Stimulated activated effector memory CD8-positive, alpha-beta T cell treated with anti-CD3 and anti-CD28 coated beads, Interleukin-12 subunit alpha, Interleukin-12 subunit beta, amount 100 ng/mL, for 72 hours (primary cell): Measurements from ENCODE around the gene CARD8.
"Not testable (repeated sequence)": the region's sequence is repeated elsewhere in the genome, so short reads cannot be mapped to it uniquely, and the experiment has no call there.

Source experiments
- ATAC-seq: fragments of 150-1000 bp; cut with Tn5 transposase; 2 replicates; pipeline ENCODE4 v1.10.0; 2021
- DNase-seq, 2 donors: peaks; one replicate each; pipeline ENCODE4 v3.0.0; 2021 to 2022; ENCODE audit warnings: low spot score in 2 of 2
- H3K27ac Mint-ChIP-seq: one replicate; pipeline ENCODE4 v1.8.0; 2022; ENCODE audit warnings: mild to moderate bottlenecking, mixed read lengths
- H3K36me3 Mint-ChIP-seq: one replicate; pipeline ENCODE4 v1.8.0; 2022; ENCODE audit warnings: mild to moderate bottlenecking, mixed read lengths
- H3K4me1 Mint-ChIP-seq: one replicate; pipeline ENCODE4 v1.8.0; 2022; ENCODE audit warnings: mixed read lengths
- H3K4me3 Mint-ChIP-seq: one replicate; pipeline ENCODE4 v1.8.0; 2022; ENCODE audit warnings: mild to moderate bottlenecking, mixed read lengths
- H3K9me3 Mint-ChIP-seq: one replicate; pipeline ENCODE4 v1.8.0; 2022; ENCODE audit warnings: mixed read lengths

CARD8 gene

DNA sequence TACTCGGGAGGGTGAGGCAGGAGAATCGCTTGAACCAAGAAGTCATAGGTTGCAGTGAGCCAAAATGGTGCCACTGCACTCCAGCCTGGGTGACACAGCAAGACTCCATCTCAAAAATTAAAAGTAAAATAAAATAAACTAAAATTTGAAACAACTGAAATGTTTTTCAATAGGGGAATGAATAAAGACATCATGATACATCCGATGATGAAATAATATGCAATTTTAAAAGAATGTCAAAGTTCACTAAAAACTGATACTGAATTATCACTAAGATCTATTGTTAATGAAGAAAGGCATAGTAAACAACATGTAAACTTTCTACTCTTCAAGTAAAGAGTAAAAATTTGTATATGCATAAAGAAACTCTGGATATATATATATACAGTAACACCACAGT is 8.5 kb downstream of the CARD8 start:
- H3K27ac Mint-ChIP-seq = no peak overlapping the region
- no peak for DNase-seq

DNA sequence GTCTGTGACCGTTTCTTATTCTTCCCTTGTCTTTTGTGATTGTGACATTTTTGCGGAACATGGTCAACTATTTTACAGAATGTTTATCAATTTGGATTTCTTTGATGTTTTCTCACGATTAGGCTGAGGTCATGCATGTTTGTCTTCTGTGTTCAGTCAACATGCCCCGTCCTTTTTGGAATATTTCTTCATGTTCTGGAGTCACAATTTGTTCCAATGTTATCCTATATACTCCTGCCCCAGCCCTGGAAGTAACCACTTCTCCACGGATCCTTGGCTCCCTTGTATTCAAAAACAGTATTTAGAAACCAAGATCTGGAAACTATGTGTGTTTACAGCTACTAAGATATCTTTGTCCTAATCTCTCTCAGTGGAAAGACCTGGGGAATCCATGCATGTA is 9.6 kb downstream of the CARD8 start:
- Mint-ChIP-seq H3K9me3 (no peaks in the 10 kb centered on the region), H3K27ac (peak overlapping the region; percentile 33), H3K36me3 (peaks cover 78% of the 10 kb centered on the region), H3K4me3 (peak overlapping the region; percentile 14), H3K4me1 (peaks cover 57% of the 10 kb centered on the region)
- DNase-seq (no peak), ATAC-seq (no peak)

More for the DNA sequence above, 8.5 kb downstream of the CARD8 start:
- H3K9me3 Mint-ChIP-seq = no peaks in the 10 kb centered on the region
- ATAC-seq = no peak
- peak overlapping the region; percentile 14 for H3K4me3 Mint-ChIP-seq
- peaks cover 67% of the 10 kb centered on the region for H3K36me3 Mint-ChIP-seq
- peaks cover 58% of the 10 kb centered on the region for H3K4me1 Mint-ChIP-seq

DNA sequence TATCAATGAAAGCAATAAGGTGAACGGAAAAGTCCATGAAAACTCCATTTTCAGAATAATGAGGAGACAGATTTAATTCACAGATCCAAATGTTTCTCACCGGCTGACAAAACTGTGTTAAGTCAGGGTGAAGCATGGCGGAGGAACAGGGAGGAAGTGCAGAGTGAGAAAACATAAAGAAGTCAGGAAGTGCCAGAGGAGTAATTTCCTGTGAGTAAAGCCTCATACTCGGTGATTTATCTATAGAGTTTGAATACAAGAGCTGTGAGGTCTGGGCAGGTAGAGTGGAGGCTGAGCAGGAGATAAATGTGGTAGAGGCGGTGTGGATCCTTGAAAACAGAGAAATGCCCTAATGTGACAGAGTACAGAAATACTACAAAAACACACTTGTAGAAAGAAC is 11.4 kb downstream of the CARD8 start:
- peak overlapping the region; percentile 61 for H3K27ac Mint-ChIP-seq
- peaks cover 90% of the 10 kb centered on the region for H3K36me3 Mint-ChIP-seq
- H3K4me3 Mint-ChIP-seq = peak overlapping the region; percentile 56
- peaks cover 53% of the 10 kb centered on the region for H3K4me1 Mint-ChIP-seq
- no peaks in the 10 kb centered on the region for H3K9me3 Mint-ChIP-seq
- no peak for DNase-seq
- peak; percentile 94 for ATAC-seq

DNA sequence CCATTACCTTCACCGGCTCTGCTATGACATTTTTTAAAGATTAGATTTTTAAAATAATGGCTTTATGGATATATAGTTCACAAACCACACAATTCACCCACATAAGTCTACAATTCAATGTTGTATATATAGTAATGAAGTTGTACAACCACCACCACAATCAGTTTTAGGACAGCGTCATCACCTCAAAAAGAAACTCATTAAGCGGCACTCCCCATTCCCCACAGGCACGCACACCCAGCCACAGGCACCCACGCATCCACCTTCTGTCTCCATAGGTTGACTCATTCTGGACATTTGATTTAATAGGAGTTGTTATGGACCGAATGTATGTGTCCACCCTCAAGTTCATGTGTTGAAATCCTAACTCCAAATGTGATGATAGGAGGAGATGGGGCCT is 13.9 kb downstream of the CARD8 start:
- H3K36me3 Mint-ChIP-seq = peaks cover 90% of the 10 kb centered on the region

DNA sequence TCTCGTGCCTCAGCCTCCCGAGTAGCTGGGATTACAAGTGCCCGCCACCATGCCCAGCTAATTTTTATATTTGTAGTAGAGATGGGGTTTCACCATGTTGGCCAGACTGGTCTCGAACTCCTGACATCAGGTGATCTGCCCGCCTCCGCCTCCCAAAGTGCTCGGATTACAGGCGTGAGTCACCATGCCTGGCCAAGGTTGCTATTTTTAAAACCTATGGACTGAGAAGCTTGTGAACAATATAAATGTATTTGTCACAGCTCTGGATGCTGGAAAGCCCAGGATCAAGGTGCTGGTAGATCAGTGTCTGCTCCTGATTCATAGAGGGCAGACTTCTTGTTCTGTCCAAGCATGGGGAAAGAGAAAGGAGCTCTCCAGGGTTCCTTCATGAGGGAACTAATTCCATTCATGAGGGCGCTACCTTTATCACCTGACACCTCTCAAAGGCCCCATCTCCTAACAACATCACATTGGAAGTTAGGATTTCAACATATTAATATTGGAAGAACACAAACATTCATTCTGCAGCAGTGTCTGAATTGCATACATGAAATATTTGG is 16.1 kb downstream of the CARD8 start:
- H3K36me3 Mint-ChIP-seq = peaks cover 89% of the 10 kb centered on the region
- no peak overlapping the region for H3K4me3 Mint-ChIP-seq
- H3K27ac Mint-ChIP-seq = peak overlapping the region; percentile 52
- no peak for ATAC-seq
- H3K9me3 Mint-ChIP-seq = no peaks in the 10 kb centered on the region
- no peak for DNase-seq
- H3K4me1 Mint-ChIP-seq = peaks cover 32% of the 10 kb centered on the region

More for the DNA sequence above, 13.9 kb downstream of the CARD8 start:
- H3K27ac Mint-ChIP-seq = peak overlapping the region; percentile 61
- H3K4me1 Mint-ChIP-seq = peaks cover 51% of the 10 kb centered on the region
- not testable (repeated sequence) for H3K4me3 Mint-ChIP-seq, DNase-seq, H3K9me3 Mint-ChIP-seq
- ATAC-seq = peak; percentile 64

DNA sequence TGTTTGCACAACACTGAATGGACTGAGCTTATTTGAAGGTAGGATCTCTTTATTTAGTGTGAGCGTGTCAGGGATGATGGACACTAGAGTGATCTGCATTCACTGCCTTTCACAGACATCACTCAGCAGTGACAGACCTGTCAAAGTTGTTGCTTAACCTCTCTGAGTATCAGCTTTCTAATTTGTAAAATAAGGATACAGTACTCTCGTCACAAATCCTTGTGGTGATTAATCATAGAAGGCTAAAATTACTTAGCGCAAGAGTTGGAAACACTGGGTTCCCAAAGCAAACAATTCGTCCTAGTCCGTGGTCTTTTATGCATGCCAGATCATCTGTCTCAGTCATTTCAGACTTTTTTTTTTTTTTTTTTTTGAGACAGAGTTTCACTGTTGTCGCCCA is 16.6 kb downstream of the CARD8 start:
- Mint-ChIP-seq H3K27ac (peak overlapping the region; percentile 52), H3K4me3 (no peak overlapping the region), H3K36me3 (peaks cover 91% of the 10 kb centered on the region), H3K4me1 (peaks cover 27% of the 10 kb centered on the region), H3K9me3 (no peaks in the 10 kb centered on the region)
- ATAC-seq = peak; percentile 62
- DNase-seq = no peak

DNA sequence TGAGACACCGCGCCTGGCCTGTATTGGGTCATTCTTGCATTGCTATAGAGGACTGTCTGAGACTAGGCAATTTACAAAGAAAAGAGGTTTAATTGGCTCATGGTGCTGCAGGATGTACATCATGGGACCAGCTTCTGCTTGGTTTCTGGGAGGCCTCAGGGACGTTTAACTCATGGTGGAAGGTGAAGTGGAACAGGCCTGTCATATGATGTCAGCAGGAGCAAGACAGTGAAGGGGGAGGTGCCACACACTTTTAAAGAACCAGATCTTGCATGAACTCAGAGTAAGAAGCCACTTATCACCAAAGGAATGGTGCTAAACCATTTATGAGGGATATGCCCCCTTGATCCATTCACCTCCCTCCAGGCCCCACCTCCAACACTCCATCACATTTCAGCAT is 18.7 kb downstream of the CARD8 start:
- Mint-ChIP-seq H3K4me3 (no peak overlapping the region), H3K36me3 (peaks cover 97% of the 10 kb centered on the region), H3K27ac (peak overlapping the region; percentile 37), H3K9me3 (no peaks in the 10 kb centered on the region), H3K4me1 (peaks cover 19% of the 10 kb centered on the region)
- ATAC-seq (no peak), DNase-seq (no peak)

DNA sequence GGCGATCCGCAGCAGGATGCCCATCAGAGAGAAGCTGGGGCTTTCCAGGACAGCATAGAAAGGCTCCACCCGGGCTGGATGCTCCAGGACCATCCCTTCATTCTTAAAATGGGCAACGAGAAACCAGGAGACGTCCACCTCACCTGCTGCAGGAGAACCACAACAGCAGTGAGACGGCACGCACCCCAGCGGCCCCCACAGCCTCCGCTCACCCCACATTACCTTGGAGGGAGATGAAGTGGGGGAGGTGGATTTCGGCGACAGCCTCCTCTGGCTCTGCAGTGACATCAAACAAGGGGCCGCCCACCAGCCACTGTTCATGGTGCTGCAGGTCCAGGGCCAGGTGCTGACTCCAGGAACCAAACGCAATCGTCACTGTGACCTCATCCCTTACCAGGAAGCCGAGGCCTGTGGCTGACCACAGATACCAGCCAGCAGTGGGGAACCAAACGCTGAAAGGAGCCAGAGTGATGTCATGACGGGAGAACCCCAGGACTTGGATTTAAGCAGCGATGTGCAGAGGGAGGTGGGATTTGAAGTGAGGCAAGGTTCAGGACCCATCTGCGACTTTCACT is 25.1 kb downstream of the CARD8 start:
- Mint-ChIP-seq H3K9me3 (no peaks in the 10 kb centered on the region), H3K36me3 (peaks cover 100% of the 10 kb centered on the region), H3K4me3 (no peak overlapping the region), H3K4me1 (peaks cover 15% of the 10 kb centered on the region), H3K27ac (peak overlapping the region; percentile 43)
- DNase-seq (peak in 1 of 2 donors; percentile 15), ATAC-seq (peak; percentile 92)

DNA sequence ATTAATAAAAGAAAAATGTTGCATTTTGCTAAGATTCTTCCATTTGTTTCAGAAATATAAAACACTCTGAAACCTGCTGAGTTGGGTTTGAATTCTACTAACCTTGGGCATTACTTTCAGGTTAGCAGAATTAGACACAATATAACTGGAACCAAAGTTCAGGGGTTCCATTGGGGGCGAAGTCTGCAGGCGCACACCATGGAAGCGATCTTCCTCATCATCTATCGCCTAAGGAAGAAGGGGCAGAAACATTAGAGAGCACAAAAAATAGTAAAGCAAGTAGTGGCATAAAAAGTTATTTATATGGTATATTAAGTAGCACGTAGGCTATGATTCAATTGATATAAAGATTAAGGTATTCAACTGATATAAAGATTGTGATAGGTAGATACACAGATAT is 34.1 kb downstream of the CARD8 start:
- Mint-ChIP-seq H3K4me1 (peaks cover 6% of the 10 kb centered on the region), H3K9me3 (no peaks in the 10 kb centered on the region), H3K36me3 (peaks cover 100% of the 10 kb centered on the region), H3K4me3 (no peak overlapping the region), H3K27ac (no peak overlapping the region)
- ATAC-seq = no peak
- DNase-seq = no peak

DNA sequence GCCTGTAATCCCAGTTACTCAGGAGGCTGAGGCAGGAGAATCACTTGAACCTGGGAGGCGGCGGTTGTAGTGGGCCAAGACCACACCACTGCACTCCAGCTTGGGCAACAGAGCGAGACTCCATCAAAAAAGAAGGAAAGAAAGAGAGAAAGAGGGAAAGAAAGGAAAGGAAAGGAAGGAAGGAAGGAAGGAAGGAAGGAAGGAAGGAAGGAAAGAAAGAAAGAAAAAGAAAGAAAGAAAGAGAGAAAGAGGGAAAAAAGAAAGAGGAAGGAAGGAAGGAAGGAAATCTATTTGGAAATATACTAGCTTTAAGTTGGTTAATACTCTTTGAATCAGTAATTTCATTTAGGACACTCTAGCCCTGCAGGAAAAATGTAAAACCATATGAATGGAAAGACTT is 34.9 kb downstream of the CARD8 start:
- Mint-ChIP-seq H3K27ac (peak overlapping the region; percentile 46), H3K36me3 (peaks cover 100% of the 10 kb centered on the region)
- H3K4me3 Mint-ChIP-seq, DNase-seq, H3K9me3 Mint-ChIP-seq, H3K4me1 Mint-ChIP-seq, ATAC-seq: not testable (repeated sequence)

DNA sequence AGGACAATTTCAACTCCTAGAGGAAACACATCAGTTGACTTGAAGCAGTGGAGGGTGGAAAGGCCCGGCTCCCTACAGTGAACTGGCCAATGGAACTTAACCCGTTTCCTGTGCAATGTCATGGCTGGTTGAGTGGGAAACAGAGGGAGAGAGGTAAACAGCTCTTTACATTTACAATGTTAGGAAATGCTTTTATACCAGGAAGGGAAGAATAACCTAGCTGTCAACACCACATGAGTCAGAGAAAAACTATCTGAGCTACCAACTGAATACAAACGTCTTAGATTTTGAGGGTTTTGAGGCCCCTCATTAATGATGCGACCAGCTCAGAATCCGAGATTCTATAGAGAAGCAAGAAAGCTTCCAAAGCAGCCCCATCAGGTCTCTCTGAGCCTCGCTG is 36.7 kb downstream of the CARD8 start:
- Mint-ChIP-seq H3K4me3 (no peak overlapping the region), H3K9me3 (no peaks in the 10 kb centered on the region), H3K36me3 (peaks cover 100% of the 10 kb centered on the region), H3K4me1 (peaks cover 8% of the 10 kb centered on the region), H3K27ac (peak overlapping the region; percentile 46)
- no peak for DNase-seq
- no peak for ATAC-seq

DNA sequence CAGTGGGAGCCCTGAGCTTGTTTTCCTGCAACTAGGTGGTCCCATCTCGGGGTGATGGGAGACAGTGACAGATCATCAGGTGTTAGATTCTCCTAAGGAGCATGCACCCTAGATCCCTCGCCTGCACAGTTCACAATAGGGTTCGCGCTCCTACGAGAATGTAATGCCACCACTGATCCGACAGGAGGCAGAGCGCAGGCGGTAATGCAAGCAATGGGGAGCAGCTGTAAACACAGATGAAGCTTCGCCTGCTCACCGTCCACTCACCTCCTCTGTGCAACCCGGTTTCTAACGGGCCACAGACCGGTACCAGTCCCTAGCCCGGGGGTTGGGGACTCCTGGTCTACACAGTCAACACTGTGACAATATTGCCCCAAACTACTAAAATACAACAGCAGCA is 38.8 kb downstream of the CARD8 start:
- no peak overlapping the region for H3K27ac Mint-ChIP-seq
- DNase-seq = no peak
- no peak overlapping the region for H3K4me3 Mint-ChIP-seq
- peaks cover 95% of the 10 kb centered on the region for H3K36me3 Mint-ChIP-seq
- H3K4me1 Mint-ChIP-seq = peaks cover 14% of the 10 kb centered on the region
- no peak for ATAC-seq
- H3K9me3 Mint-ChIP-seq = no peaks in the 10 kb centered on the region

DNA sequence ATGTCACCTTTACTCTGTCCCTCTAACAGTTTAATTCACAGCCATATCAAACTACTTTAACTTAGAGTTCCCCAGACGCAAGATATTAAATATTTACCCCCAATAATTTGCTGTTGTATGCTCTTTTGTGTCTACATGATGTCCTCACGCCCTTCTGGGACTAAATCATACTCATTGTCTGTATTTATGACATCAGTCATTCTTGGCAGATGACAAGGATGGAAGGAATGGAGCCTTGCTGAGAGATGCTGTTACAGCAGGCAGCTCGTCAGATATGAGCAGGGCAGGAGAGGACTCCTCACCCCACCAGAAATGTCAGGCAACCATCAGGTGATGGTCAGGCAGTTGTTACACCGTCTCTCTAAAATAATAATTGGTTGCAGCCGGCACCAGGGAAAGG is 41.8 kb downstream of the CARD8 start:
- no peak for DNase-seq
- ATAC-seq = no peak
- peak overlapping the region; percentile 21 for H3K27ac Mint-ChIP-seq
- H3K36me3 Mint-ChIP-seq = peaks cover 95% of the 10 kb centered on the region
- no peak overlapping the region for H3K4me3 Mint-ChIP-seq
- H3K9me3 Mint-ChIP-seq = no peaks in the 10 kb centered on the region
- peaks cover 23% of the 10 kb centered on the region for H3K4me1 Mint-ChIP-seq

DNA sequence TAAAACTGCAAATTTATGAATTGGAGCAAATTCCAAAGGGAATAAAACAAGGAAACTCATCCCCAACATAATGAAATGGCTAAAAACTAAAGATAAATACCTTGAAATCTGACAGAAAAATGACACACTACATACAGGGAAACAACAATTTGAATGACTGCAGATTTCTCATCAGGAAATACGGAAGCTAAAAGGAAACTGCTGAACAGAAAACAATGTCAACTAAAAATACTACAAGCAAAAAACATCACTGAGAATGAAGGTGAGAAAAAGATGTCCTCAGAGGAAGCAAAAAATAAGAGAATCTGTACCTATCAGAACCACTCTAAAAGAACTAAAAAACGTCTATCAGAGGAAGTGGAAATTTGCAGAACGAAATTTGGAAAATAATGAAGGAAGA is 45.7 kb downstream of the CARD8 start:
- H3K36me3 Mint-ChIP-seq = peaks cover 71% of the 10 kb centered on the region
- no peak overlapping the region for H3K4me3 Mint-ChIP-seq
- no peaks in the 10 kb centered on the region for H3K9me3 Mint-ChIP-seq
- no peak for DNase-seq
- ATAC-seq = no peak
- peaks cover 34% of the 10 kb centered on the region for H3K4me1 Mint-ChIP-seq
- peak overlapping the region; percentile 77 for H3K27ac Mint-ChIP-seq

DNA sequence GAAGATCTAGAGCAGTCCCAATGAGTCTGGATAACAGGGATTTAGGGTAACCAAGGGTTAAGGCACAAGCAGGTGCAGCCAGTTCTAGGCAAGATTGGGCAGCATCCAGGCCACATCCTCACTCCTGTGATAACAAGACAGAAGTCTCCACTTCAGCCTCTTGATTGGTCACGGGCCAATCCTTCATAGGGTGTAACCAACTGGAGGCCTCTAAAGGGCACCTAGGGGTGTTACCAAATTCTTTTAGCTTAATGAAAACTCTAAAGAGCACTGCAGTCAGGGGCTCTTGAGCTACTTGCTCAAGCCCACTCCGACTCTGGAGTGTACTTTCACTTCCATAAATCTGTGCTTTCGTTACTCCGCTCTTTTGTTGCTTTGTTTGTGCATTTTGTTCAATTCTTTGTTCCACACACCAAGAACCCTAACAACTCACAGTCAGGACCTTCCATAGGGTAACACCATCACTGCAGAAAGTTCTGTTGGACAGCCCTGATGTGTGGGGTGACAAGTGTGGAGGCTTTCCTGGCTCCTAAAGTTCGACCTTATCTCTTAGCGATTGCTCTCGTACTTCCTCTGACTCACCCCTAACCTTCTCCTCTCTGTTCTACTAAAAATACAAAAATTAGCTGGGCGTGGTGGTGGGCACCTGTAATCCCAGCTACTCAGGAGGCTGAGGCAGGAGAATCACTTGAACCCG is 49.2 kb downstream of the CARD8 start:
- Mint-ChIP-seq H3K36me3 (peaks cover 41% of the 10 kb centered on the region), H3K4me3 (no peak overlapping the region), H3K27ac (no peak overlapping the region), H3K9me3 (no peaks in the 10 kb centered on the region), H3K4me1 (peaks cover 26% of the 10 kb centered on the region)
- ATAC-seq (no peak), DNase-seq (no peak)
